Memory B cell (primary cell): ENCODE results near the gene PIBF1.
A peak's percentile ranks its signal among the peaks of the same experiment; 100 is the strongest.
"Not testable (repeated sequence)": the region's sequence is repeated elsewhere in the genome, so short reads cannot be mapped to it uniquely, and the experiment has no call there.

ENCODE experiments used
- ATAC-seq: fragments of 150-1000 bp; cut with Tn5 transposase; 2 replicates; pipeline ENCODE4 v1.10.0; 2021; ENCODE audit warnings: low read depth, mild to moderate bottlenecking, moderate library complexity
- DNase-seq, 2 donors: peaks; one replicate each; pipeline ENCODE4 v3.0.0; 2022; ENCODE audit warnings: low spot score in 2 of 2
- H3K27ac Mint-ChIP-seq: one replicate; pipeline ENCODE4 v1.8.0; 2022; ENCODE audit warnings: mild to moderate bottlenecking, moderate library complexity, mixed read lengths
- H3K27me3 Mint-ChIP-seq: one replicate; pipeline ENCODE4 v1.8.0; 2022; ENCODE audit warnings: mixed read lengths
- H3K36me3 Mint-ChIP-seq: one replicate; pipeline ENCODE4 v1.8.0; 2022; ENCODE audit warnings: mild to moderate bottlenecking, mixed read lengths
- H3K4me1 Mint-ChIP-seq: one replicate; pipeline ENCODE4 v1.8.0; 2022; ENCODE audit warnings: mixed read lengths
- H3K4me3 Mint-ChIP-seq: one replicate; pipeline ENCODE4 v1.8.0; 2022; ENCODE audit warnings: mild to moderate bottlenecking, moderate library complexity, mixed read lengths
- H3K9me3 Mint-ChIP-seq: one replicate; pipeline ENCODE4 v1.8.0; 2022; ENCODE audit warnings: mixed read lengths

PIBF1 gene, protein sequence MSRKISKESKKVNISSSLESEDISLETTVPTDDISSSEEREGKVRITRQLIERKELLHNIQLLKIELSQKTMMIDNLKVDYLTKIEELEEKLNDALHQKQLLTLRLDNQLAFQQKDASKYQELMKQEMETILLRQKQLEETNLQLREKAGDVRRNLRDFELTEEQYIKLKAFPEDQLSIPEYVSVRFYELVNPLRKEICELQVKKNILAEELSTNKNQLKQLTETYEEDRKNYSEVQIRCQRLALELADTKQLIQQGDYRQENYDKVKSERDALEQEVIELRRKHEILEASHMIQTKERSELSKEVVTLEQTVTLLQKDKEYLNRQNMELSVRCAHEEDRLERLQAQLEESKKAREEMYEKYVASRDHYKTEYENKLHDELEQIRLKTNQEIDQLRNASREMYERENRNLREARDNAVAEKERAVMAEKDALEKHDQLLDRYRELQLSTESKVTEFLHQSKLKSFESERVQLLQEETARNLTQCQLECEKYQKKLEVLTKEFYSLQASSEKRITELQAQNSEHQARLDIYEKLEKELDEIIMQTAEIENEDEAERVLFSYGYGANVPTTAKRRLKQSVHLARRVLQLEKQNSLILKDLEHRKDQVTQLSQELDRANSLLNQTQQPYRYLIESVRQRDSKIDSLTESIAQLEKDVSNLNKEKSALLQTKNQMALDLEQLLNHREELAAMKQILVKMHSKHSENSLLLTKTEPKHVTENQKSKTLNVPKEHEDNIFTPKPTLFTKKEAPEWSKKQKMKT

DNA sequence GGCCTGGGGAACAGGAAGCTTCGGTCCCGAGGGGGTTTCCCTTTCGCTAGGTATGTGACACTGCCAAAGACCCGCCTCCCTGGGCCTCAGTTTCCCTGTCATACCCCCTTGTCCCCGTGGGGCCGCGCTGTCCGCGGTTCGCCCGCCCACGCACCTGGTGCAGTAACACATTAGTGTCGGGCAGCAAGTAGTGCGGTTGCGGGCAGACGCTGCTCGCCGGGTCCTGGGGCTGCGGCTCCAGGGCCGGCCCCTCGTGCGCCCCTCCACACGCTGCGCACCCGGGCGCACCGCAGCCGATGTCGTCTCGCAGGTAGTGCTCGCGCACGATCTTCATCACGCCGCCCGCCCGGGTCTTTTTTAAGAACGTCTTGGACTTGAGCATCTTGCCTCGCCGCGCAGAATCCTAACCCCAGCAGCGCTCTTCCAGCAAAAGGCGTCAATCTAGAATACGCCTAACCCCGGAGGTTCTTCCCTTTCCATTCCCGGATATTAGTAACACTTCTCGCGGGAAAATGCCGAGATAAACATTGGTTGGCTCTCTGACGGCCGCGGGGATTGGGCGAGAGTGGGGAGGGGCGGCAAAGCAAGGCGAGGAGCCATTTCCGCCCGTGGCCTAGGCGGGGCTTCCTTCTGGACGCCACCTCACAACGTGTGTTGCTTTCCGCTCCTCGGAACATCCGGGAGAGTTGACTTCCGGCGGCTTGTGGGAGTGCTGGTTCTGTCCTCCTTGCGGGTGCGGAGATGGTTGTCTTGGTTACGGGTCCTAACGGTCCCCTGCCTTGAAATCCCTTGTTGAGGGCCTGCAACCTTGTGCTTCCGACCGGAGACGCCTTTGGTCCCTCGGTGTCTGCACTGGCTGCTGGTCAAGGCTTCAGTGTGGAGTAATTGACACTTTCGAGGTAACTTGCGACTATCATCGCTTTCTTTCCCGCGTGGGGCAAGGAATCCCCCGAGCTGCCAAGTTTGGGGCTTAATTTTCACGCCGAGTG is at the start of gene PIBF1, which contains the start of gene DIS3:
TSS of gene PIBF1 (plus strand) at position 683 of the 989 bp plus-strand sequence. CDS start 1,337 bp downstream, outside the sequence.
TSS of gene DIS3 (minus strand) at position 450 of the 989 bp plus-strand sequence. CDS start at position 382, 68 bp downstream.
- H3K9me3 Mint-ChIP-seq, result no peaks in the 10 kb centered on the region
- peak; percentile 96 for ATAC-seq
- H3K4me1 Mint-ChIP-seq, result peaks cover 31% of the 10 kb centered on the region
- H3K4me3 Mint-ChIP-seq, result peak within 1 kb of the TSS; percentile 100
- no peaks in the 10 kb centered on the region for H3K27me3 Mint-ChIP-seq
- H3K27ac Mint-ChIP-seq, result peak within 1 kb of the TSS; percentile 99
- peaks cover 17% of the 10 kb centered on the region for H3K36me3 Mint-ChIP-seq
- DNase-seq, result peak; percentile 88 to 92

DNA sequence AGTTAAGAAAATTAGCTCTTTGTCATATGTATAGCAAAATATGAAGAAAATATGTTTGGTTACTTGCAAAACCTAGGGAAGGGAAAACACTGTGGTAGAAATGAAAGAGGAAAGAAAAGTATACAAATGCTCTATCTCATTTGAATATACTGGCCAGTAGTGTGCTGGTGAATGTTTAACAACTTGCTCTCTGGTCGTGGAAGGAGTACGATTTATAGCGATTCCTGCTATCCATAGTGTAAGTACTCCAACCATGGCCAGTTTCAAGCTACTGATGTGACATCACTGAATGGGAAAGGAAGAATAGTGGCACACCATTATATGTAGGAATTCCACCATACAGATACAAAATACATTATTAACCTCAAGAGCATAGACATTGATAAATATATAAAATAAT is 44.9 kb upstream of the PIBF1 start:
- Mint-ChIP-seq H3K4me3 (no peak overlapping the region), H3K27ac (no peak overlapping the region), H3K36me3 (peaks cover 25% of the 10 kb centered on the region), H3K27me3 (no peaks in the 10 kb centered on the region), H3K4me1 (peaks cover 4% of the 10 kb centered on the region), H3K9me3 (no peaks in the 10 kb centered on the region)
- no peak for DNase-seq
- ATAC-seq, result no peak

DNA sequence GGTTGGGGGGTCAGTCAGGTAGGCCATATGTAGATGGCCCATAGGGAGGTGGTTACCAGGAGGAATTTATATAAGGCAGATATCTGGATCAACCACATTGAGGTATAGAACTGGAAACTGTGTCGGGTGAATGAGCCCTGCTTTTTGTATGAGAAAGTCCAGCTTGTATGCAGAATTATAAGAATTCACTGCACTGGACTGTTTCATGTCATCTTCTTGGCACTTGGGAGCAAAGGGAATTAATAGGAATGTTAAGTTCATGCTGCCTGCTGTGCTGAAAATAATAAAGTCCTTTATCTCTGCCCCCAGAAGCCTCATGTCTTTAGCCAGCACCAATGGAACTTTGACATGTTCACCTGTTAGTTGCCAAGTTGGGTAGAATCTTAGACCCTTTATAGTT is 41.9 kb upstream of the PIBF1 start:
- peaks cover 21% of the 10 kb centered on the region for H3K36me3 Mint-ChIP-seq
- H3K4me1 Mint-ChIP-seq, result peaks cover 1% of the 10 kb centered on the region
- H3K27ac Mint-ChIP-seq, result no peak overlapping the region
- H3K27me3 Mint-ChIP-seq, result no peaks in the 10 kb centered on the region
- ATAC-seq, result no peak
- no peak overlapping the region for H3K4me3 Mint-ChIP-seq
- no peaks in the 10 kb centered on the region for H3K9me3 Mint-ChIP-seq
- DNase-seq, result no peak

DNA sequence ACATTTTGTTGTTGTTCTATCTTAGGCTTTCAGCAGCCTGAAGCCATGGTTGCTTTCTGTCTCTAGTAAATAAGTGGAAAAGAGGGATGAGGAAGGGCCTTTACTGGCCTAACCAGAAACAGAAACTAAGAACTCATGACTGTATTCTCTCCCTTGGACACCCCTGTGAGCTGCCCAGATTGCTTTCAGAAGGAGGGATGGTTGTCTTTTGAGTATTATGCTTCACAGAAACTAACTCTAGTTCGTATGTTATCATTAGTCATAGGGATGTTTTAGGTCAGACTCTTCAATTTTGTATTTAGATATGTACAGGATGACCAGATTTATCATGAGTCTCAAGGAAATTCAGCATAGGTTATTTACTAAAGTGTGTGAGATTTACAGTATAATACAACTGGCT is 36.7 kb upstream of the PIBF1 start:
- no peak for DNase-seq
- peak overlapping the region; percentile 65 for H3K27ac Mint-ChIP-seq
- peaks cover 27% of the 10 kb centered on the region for H3K36me3 Mint-ChIP-seq
- H3K9me3 Mint-ChIP-seq, result no peaks in the 10 kb centered on the region
- peaks cover 2% of the 10 kb centered on the region for H3K4me1 Mint-ChIP-seq
- H3K4me3 Mint-ChIP-seq, result no peak overlapping the region
- ATAC-seq, result no peak
- H3K27me3 Mint-ChIP-seq, result no peaks in the 10 kb centered on the region

DNA sequence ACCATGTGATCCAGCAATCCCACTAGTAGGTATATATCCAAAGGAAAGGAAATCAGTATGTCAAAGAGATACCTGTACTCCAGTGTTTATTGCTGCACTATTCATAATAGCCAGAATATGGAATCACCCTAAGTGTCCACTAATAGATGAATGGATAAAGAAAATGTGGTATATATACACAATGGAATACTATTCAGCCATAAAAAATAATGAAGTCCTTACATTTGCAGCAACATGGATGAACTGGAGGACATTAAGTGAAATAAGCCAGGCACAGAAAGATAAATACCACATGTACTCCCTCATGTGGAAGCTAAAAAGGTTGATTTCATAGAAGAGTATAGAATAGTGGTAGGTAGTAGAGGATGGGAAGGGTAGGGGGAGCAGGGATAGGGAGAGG is 30.7 kb upstream of the PIBF1 start:
- H3K36me3 Mint-ChIP-seq, result peaks cover 44% of the 10 kb centered on the region
- H3K4me1 Mint-ChIP-seq, result peaks cover 2% of the 10 kb centered on the region
- H3K27ac Mint-ChIP-seq, result peak overlapping the region; percentile 31
- ATAC-seq (no peak), DNase-seq (no peak)
- H3K4me3 Mint-ChIP-seq, result no peak overlapping the region
- no peaks in the 10 kb centered on the region for H3K27me3 Mint-ChIP-seq
- peaks cover 3% of the 10 kb centered on the region for H3K9me3 Mint-ChIP-seq

DNA sequence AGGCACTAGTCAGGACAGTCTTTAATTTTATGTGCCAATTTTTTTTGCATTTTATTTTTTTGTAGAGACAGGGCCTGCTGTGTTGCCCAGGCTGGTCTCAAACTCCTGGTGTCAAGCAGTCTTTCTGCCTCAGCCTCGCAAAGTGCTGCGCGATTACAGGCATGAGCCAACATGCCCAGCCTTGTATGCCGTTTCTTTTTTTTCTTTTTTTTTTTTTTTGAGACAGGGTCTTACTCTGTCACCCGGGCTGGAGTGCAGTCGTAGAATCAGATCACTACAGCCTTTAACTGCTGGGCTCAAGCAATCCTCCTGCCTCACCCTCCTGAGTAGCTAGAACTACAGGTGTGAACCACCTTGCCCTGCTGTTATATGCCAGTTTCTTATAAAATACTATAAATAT is 27.8 kb upstream of the PIBF1 start:
- ATAC-seq (no peak), DNase-seq (no peak)
- H3K4me1 Mint-ChIP-seq, result no peaks in the 10 kb centered on the region
- H3K4me3 Mint-ChIP-seq, result no peak overlapping the region
- no peaks in the 10 kb centered on the region for H3K27me3 Mint-ChIP-seq
- H3K36me3 Mint-ChIP-seq, result peaks cover 35% of the 10 kb centered on the region
- no peak overlapping the region for H3K27ac Mint-ChIP-seq
- H3K9me3 Mint-ChIP-seq, result peaks cover 3% of the 10 kb centered on the region

DNA sequence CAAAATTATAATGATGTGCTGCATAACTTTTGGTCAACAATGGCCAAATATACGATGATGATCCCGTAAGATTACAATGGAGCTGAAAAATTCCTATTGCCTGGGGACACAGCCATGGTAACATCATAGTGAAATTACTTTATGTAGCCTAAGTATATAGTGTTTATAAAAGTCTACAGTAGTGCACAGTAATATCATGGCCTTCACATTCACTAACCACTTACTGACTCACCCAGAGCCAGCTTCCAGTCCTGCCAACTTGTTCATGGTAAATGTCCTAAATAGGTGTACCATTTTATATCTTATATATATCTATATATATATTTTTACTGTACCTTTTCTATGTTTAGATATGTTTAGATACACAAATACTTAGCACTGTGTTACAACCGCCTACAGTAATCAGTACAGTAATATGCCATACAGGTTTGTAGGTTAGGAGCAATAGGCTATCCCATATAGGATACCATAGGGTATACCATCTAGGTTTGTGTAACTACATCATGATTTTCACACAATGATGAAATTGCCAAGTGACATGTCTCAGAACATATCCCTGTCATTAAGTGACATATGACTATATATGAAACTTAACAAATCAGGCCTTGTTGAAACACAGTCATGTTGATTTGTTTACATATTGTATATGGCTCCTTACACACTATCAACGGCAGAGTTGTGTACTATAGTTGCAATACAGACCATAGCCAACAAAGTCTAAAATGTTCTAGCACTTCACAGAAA is 24.0 kb upstream of the PIBF1 start:
- H3K9me3 Mint-ChIP-seq, result no peaks in the 10 kb centered on the region
- H3K27me3 Mint-ChIP-seq, result no peaks in the 10 kb centered on the region
- no peak overlapping the region for H3K27ac Mint-ChIP-seq
- no peak for DNase-seq
- H3K4me1 Mint-ChIP-seq, result no peaks in the 10 kb centered on the region
- ATAC-seq, result no peak
- H3K4me3 Mint-ChIP-seq, result no peak overlapping the region
- peaks cover 21% of the 10 kb centered on the region for H3K36me3 Mint-ChIP-seq

DNA sequence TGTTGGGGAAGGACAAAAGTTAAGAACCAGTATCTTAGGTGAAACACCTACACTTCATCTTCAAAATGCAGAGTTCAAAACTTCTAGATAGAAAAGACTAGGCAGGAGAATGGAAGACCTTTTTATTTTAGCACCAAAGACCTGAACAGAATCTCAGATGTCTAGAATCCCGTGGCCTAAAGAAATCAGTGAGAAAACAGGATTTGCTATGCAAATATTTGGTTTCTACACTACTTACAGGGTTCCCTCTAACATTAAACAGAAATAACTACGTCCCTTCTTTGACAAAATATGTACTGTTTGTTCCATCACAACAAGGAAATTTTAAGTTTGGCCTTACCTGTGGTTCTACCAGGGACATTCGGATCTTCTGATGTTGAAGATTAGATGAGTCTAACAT is 21.7 kb upstream of the PIBF1 start:
- Mint-ChIP-seq H3K27ac (peak overlapping the region; percentile 65), H3K27me3 (no peaks in the 10 kb centered on the region)
- ATAC-seq, result no peak

DNA sequence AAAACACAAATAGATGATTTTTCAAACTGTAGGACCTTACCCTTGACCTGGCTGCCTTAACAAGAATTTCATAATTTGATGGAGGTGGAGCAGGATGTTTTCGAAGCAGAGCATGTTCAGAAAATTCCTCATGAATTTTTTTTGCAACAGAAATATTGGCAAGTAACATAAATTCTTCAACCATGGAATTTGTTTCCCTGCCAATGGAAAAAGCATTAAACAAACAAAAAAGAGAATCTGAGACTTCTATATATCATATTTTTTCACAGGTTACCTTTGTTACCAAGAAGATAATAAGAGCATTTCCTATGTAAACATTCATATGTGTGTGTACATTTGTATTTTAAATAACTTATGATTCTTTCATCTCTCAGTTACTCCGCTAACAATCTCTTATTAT is 18.5 kb upstream of the PIBF1 start:
- no peak for ATAC-seq
- Mint-ChIP-seq H3K9me3 (no peaks in the 10 kb centered on the region), H3K4me3 (no peak overlapping the region), H3K4me1 (no peaks in the 10 kb centered on the region), H3K36me3 (peaks cover 27% of the 10 kb centered on the region), H3K27me3 (no peaks in the 10 kb centered on the region), H3K27ac (no peak overlapping the region)
- DNase-seq, result no peak

More for the DNA sequence above, 21.7 kb upstream of the PIBF1 start:
- Mint-ChIP-seq H3K9me3 (no peaks in the 10 kb centered on the region), H3K36me3 (peaks cover 21% of the 10 kb centered on the region), H3K4me1 (no peaks in the 10 kb centered on the region), H3K4me3 (no peak overlapping the region)
- no peak for DNase-seq

DNA sequence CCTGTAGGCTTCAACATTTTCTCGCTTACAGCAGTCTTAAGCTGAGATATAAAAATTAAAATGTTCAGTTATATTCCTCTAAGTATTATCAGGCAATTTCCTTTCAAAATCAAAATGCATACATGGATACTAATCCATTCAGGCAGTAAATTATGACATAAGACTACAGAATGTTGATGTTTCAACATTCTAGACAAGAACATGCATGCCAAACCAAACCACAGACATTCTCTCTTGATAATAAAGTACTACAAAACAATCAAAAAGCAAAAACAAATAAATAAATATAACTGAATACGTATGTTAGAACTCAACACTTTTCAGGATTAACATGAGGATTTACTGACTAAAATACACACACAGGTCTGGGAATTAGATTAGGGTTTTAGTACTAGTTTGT is 7.9 kb upstream of the PIBF1 start:
- ATAC-seq (no peak), DNase-seq (no peak)
- peaks cover 23% of the 10 kb centered on the region for H3K36me3 Mint-ChIP-seq
- no peak overlapping the region for H3K27ac Mint-ChIP-seq
- H3K9me3 Mint-ChIP-seq, result no peaks in the 10 kb centered on the region
- H3K27me3 Mint-ChIP-seq, result no peaks in the 10 kb centered on the region
- H3K4me3 Mint-ChIP-seq, result no peak overlapping the region
- peaks cover 5% of the 10 kb centered on the region for H3K4me1 Mint-ChIP-seq

DNA sequence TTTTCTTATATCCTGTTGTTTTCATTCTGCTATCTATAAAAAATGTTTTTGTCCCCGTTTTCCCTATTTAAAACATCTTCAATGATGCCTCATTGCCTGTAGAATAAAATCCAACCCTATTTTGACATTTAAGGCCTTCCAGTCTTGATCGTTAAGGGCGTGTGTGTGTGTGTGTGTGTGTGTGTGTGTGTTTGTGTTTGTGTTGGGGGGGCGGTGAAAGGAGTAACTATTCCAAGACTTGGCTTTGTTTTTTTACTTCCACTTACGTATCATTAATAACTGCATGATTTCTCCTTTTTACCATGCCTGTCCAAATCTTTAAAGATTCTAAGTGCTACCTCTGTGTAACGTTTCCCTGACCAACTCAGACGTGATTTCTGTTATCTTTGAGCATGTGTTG is 784 bp downstream of the PIBF1 start:
- peak overlapping the region; percentile 99 for H3K27ac Mint-ChIP-seq
- H3K36me3 Mint-ChIP-seq, result peaks cover 16% of the 10 kb centered on the region
- no peaks in the 10 kb centered on the region for H3K27me3 Mint-ChIP-seq
- peaks cover 31% of the 10 kb centered on the region for H3K4me1 Mint-ChIP-seq
- H3K9me3 Mint-ChIP-seq, result no peaks in the 10 kb centered on the region
- H3K4me3 Mint-ChIP-seq, result peak overlapping the region; percentile 100
- DNase-seq (no peak), ATAC-seq (no peak)

DNA sequence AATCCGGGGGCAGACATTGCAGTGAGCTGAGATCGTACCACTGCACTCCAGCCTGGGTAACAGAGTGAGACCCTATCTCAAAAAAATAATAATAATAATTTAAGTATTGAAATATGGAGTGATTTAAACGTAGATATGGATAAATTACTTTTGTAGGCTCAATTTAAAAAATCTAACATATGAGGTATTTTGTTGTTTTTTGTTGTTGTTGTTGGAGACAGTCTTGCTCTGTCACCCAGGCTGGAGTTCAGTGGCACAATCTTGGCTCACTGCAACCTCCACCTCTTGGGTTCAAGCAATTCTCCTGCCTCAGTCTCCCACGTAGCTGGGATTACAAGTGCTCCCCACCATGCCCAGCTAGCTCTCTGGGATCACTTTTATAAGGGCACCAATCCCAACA is 2.7 kb downstream of the PIBF1 start:
- not testable (repeated sequence) for ATAC-seq, DNase-seq, H3K9me3 Mint-ChIP-seq, H3K27me3 Mint-ChIP-seq, H3K27ac Mint-ChIP-seq, H3K4me3 Mint-ChIP-seq
- Mint-ChIP-seq H3K36me3 (peaks cover 13% of the 10 kb centered on the region), H3K4me1 (peaks cover 29% of the 10 kb centered on the region)

DNA sequence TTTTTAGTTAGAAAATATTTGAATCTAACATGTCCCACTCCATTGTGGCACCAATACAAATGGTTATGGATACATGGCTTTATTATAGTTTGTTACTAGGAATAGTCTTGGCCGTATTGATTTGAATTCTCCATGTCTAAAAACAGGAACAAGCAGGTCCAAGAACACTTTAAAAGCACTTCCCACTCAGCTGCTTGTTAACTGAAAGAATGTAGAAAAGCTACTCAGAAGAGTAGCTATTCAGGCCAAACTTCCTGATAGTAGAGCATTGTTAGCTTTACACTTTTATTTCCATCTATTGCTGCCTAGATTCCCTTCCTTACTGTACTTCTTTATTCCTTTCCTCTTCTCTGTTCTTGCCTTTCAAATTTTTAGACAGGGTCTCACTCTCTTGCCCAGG is 6.9 kb downstream of the PIBF1 start:
- no peak for ATAC-seq

More for the DNA sequence above, 6.9 kb downstream of the PIBF1 start:
- DNase-seq, result no peak
- H3K9me3 Mint-ChIP-seq, result no peaks in the 10 kb centered on the region
- H3K27me3 Mint-ChIP-seq, result no peaks in the 10 kb centered on the region
- H3K36me3 Mint-ChIP-seq, result peaks cover 26% of the 10 kb centered on the region
- H3K4me3 Mint-ChIP-seq, result no peak overlapping the region
- peaks cover 19% of the 10 kb centered on the region for H3K4me1 Mint-ChIP-seq
- no peak overlapping the region for H3K27ac Mint-ChIP-seq
